Measurements from ENCODE around the gene AADACL3. TPM values are rescaled to one million over a fixed set of nuclear protein-coding genes. Genes with fewer than 3 reads are reported as not detected.

Gene AADACL3
- not detected in 2 replicates for total RNA-seq

GRCh38 chr1:12715896-12716437 lies at the start of gene AADACL3:
Gene AADACL3, plus strand, starts transcription at chr1:12716110. Its CDS starts 67 bp downstream, at chr1:12716177.

DNA sequence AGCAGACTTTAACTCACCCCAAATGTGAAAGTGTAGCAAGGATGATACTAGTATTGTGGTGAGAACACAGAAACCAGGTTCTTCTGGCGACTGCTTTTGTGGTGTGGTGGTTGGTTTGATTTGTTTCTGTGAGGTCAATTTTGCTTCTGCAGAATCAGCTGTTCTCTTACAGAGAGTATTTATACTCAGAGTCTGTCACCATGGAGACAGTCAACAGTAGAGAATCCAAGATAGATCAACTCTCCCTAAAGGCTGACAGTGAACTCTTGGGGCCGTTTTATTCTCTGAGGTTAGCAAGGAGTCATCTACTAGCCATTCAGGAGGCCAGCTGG lies 30.0 kb downstream of the AADACL3 start, which contains the start of gene CFAP107:
Gene CFAP107 (plus strand): TSS at position 209 of the 332 bp plus-strand sequence. CDS start 231 bp downstream, outside the sequence.

DNA sequence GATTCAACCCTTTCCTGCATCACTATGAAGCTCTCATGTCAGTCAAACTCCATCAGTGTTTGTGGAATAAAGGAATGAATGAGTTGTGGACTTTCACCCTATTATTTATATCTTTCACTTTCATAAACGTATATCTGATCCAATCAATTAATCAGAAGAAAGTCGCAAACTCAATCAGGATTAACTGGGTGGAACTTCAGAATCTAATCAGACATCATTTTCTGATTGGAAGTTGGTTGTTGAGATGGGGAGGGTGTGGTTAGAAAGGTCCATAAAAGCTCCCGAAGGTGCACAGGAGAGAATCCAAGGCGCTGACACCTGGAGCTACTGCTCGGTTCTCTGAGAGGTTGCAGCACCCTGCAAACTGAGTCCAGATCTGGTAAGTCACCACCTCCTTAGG lies 57.5 kb downstream of the AADACL3 start, which contains the start of gene PRAMEF12:
Gene PRAMEF12 (plus strand): TSS at position 301 of the 400 bp plus-strand sequence. CDS start 1,130 bp downstream, outside the sequence.

Other genes with a start within 250 kb of the AADACL3 start
- 179 and 234 TPM in 2 replicates for gene DHRS3, start 97.9 kb upstream of the AADACL3 start, total RNA-seq
- gene AADACL4, start 72.0 kb upstream of the AADACL3 start, total RNA-seq: under 0.01 TPM in 1 of 2 replicates, not detected in the other
- not detected in 2 replicates for gene CFAP107, start 30.1 kb downstream of the AADACL3 start, total RNA-seq
- gene PRAMEF12, start 57.6 kb downstream of the AADACL3 start, total RNA-seq: not detected in 2 replicates
- not detected in 2 replicates for gene PRAMEF1, start 75.3 kb downstream of the AADACL3 start, total RNA-seq
- not detected in 2 replicates for gene PRAMEF11, start 115.3 kb downstream of the AADACL3 start, total RNA-seq
- not detected in 2 replicates for gene HNRNPCL1, start 132.6 kb downstream of the AADACL3 start, total RNA-seq
- gene PRAMEF2, start 141.0 kb downstream of the AADACL3 start, total RNA-seq: not detected in 2 replicates
- not detected in 2 replicates for gene PRAMEF4, start 170.1 kb downstream of the AADACL3 start, total RNA-seq
- not detected in 2 replicates for gene PRAMEF10, start 182.2 kb downstream of the AADACL3 start, total RNA-seq
- gene PRAMEF7, start 200.5 kb downstream of the AADACL3 start, total RNA-seq: not detected in 2 replicates
- gene PRAMEF6, start 231.5 kb downstream of the AADACL3 start, total RNA-seq: not detected in 2 replicates

All from regular cardiac myocyte (primary cell).